GM21515 (cell line): ENCODE results near the gene MPL.

Experiments
- ATAC-seq: cut with Tn5 transposase; IDR thresholded peaks from one replicate; pipeline ENCODE4 v1.9.1; 2021; ENCODE audit not compliant: unreplicated experiment

The MPL gene

GRCh38 chr1:43337588-43337987, at the start of gene MPL:
Gene MPL, plus strand, starts transcription at chr1:43337818. Its CDS starts 31 bp downstream, at chr1:43337849.
- no peak for ATAC-seq

GRCh38 chr1:43288058-43288784, 49.4 kb upstream of the MPL start:
- ATAC-seq = no peak

- ATAC-seq = no peak
These were observed 48.6 kb upstream of the MPL start for GRCh38 chr1:43288785-43289706.

DNA sequence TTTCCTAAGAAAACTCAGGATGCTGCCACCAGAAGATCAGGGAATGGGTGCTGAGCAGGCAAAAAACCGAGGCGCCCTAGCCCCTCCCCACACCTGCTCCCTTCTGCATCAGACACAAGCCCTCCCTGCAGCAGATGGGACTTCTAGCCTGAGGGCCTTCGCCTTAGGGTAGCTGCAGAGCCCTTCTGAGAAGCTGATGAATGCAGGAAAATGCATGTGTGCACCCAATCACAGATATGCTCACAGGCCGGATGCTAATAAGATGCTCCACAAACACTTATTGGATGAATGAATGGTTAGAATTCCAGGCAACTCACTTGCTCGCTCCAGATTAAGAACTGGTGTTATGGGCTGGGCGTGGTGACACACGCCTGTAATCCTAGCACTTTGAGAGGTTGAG, 45.4 kb upstream of the MPL start:
- ATAC-seq = no peak

DNA sequence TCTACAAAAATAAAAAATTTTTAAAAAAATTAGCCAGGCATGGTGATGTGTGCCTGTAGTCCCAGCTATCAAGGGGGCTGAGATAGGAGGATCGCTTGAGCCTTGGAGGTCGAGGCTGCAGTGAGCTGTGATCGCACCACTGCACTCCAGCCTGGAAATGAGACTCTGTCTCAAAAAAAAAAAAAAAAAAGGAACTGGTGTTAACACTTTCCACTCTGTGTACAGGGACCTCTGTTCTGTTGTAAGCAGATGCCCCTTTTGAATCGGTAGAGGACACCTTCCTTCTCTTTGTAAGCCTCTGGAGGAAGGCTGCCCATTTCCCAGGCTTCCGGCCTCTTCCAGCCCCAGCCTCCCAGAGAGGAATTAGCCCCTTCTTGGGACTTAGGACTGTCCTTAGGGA, 44.9 kb upstream of the MPL start:
- ATAC-seq = no peak

GRCh38 chr1:43293176-43293575, 44.4 kb upstream of the MPL start:
- ATAC-seq = no peak

DNA sequence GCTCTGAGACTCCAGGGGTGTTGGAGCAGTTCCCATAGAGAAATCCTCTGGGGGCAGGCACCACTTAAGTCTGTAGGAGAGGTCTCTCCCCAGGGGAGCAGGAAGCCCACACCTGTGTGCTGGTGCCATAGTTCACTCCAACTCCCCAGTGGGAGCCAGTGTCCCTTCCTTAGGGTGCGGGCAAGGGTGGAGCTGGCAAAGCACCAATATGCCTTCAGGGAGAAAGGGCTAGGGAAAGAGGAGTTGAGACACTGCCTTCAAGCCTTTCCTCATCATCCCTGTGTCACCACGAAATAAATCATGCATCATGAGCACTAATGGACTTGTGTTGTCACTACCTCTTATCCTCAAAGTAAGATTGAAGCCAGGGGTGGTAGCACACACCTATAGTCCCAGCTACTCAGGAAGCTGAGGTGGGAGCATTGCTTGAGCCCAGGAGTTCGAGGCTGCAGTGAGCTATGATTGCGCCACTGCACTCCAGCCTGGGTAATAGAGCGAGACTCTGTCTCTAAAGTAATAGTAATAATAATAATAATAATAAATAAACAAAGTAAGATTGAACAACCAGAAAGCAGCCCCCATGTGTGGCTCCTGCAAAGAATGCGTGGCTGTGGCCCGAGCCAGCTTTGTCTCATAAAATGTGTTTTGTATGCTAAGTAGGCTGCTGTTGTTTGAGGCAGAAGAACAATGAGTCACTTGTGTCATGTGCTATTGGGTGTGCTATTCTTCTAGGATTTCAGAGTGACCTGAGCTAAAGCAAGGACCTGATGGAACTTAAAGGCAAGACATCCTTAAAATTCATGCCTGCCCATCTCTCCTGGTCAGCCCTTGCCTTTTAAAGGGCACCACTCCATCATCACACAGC, 43.5 kb upstream of the MPL start:
- no peak for ATAC-seq

- no peak for ATAC-seq
These were observed 42.9 kb upstream of the MPL start for GRCh38 chr1:43294761-43295160.

DNA sequence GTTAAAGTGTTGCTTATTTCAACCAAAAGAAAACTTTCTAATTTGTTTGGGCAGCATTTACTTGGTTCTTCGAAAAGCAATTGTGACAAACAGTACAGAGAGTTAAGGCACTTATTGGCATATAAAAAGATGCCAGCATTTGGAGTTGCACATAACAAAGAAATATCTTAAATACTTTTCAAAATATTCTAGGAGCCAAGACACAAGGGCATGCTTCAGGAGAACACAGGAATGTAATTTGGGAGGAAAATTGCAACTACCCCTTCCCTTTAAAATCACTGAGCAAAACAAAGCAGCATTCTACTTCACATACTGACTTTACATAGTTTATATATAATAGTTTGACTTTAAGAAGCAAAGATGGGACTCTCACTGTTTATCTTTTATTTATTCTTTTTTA, 41.4 kb upstream of the MPL start:
- ATAC-seq = no peak

DNA sequence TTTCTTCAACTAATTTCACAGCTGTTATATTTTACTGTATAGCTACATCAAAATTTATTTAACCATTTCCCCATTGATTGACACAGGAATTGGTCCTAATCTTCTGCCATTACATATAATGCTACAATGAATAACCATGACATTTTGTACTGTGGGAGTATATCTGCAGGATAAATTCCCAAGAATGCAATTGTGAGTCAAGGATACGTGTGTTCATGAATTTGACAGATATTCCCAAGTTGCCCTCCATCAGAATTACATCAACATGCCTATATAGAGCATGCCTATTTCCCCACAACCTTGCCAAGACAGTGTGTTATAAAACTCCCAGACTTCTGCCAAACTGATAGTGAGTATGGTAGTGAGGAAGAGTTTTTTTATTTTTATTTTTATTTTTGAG, 39.6 kb upstream of the MPL start:
- ATAC-seq = no peak

DNA sequence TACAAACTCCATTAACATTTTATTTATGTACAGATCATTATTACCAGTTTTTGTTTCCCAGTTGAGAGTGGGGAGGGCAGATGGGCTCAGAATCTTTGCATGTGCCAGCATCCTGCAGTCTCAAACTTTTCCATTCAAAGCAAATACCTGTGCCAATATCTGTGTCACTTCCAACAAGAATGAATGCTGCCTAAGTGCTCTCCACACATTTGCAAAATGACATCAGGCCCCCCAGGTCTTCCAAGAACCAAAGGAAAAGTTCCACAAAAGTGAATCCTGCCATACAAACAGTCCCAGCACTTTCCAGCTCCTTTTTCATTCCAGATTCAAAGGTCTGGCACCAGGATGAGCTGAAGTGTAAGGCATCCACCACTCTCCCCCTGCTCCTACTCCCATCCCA, 38.5 kb upstream of the MPL start:
- ATAC-seq = no peak

DNA sequence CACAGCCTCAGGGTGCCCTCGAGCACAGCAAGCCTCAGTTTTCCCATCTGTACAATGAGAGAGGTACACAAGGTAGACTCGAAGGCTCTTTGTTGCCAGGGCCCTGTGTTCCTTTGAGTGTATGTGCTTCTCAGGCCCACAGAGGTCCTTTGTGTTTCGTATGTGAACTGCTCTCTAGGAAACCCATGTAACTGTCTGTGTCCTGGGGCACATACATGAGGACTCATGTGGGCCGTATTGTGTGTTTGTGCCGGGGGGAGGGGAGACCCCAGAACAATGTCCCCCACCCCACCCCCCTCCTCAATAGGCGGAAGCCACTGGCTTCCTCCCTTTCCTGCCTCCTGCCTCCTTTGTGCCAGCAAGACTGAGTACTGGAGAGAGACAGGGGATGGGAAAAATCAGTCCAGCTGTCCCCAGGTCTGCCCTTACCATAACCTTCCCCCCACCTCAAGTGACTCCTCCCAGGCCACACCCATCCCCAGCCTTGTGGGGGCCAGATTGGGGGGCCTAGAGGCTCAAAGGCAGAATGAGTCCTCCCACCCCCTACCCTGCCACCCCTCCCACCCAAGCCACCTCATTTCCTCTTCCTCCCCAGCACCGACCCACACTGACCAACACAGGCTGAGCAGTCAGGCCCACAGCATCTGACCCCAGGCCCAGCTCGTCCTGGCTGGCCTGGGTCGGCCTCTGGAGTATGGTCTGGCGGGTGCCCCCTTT, 37.1 kb upstream of the MPL start, which contains the start of gene TIE1:
Gene TIE1 (plus strand): TSS at position 605 of the 717 bp plus-strand sequence. CDS start 90 bp downstream, at position 695.
- no peak for ATAC-seq

GRCh38 chr1:43302201-43302600, 35.4 kb upstream of the MPL start:
- ATAC-seq = no peak

GRCh38 chr1:43302721-43303470, 34.7 kb upstream of the MPL start:
- no peak for ATAC-seq

DNA sequence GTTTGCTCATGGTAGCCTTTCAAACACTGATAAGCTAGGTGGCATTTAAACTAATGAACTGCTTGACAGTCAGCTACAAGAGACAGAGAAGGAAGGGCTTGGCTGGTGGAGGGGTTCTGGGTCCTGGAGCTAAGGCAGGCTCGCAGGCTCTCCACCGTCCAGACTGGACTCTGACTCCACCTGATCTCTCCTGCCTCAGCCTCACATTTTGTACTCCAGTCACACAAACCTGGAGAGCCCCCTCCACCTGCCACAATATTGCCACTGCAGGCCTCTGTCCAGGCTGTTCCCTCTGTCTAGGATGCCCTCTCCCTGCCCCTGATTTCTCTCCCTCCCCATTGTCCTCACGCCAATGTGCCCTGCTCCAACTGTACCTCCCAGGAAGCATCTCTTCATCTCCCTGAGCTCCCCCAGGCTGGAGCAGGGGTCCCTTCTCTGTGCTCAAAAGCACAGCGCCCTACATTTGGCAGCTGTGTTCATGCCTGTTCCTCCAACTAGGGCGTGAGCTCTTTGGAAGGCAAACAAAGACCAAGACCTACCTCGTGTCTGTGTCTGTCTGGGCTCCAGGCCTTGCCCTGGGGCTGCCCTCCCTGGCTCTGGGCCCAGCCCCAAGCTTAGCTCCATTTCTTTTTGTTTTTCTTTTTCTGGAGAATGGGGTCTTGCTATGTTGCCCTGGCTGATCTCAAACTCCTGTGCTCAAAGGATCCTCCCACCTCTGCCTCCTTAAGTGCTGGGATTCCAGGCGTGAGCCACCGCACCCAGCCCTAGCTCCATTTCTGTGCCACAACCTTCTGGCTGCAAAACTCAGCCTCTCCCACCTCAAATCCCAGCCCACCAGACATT, 33.9 kb upstream of the MPL start:
- ATAC-seq = no peak

DNA sequence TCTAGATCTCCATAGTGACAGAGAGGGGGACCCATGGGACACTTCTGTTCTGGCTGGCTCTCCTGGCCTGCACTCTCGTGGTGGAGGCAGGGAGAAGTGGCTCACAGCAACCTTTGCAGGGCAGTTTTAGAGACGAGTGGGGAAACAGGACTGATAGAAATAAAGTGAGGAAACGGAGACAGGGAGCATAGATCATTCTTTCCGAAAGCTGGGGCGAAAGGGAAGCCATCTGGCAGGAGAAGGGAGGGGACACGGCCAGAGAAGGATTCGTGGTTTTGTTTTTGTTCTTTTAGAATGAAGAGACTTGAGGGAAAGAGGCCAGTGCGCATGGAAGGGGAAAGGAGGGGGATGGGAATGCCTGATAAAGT, 33.3 kb upstream of the MPL start:
- no peak for ATAC-seq

DNA sequence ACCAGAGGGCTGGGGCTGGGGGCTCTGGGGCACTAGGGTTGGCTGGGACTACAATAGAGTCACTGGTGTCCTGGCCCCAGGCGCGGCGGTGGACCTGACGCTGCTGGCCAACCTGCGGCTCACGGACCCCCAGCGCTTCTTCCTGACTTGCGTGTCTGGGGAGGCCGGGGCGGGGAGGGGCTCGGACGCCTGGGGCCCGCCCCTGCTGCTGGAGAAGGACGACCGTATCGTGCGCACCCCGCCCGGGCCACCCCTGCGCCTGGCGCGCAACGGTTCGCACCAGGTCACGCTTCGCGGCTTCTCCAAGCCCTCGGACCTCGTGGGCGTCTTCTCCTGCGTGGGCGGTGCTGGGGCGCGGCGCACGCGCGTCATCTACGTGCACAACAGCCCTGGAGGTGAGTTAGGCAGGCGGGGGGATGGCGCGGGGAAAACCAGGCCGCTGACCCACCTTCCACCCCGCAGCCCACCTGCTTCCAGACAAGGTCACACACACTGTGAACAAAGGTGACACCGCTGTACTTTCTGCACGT, 32.8 kb upstream of the MPL start:
- no peak for ATAC-seq

- ATAC-seq = no peak
These were observed 32.2 kb upstream of the MPL start for GRCh38 chr1:43305461-43305860.
